GM12865 (cell line): ENCODE data around the gene MGST2.

Experiments
- DNase-seq: peaks from one replicate; pipeline ENCODE4 v3.0.0; 2010; ENCODE audit warnings: low read depth
- H3K4me3 ChIP-seq: 2 replicates; pipeline ENCODE4 v1.5.1; 2011; ENCODE audit warnings: mild to moderate bottlenecking, low read depth, low read length, control low read depth
- CTCF ChIP-seq: IDR thresholded peaks from 2 replicates; pipeline ENCODE4 v1.5.1; 2011; ENCODE audit warnings: low read length, control low read depth, low read depth, inconsistent platforms; ENCODE audit not compliant: insufficient read depth; ENCODE audit errors: missing control alignments

MGST2 gene

GRCh38 chr4:139665690-139666529, at the start of gene MGST2:
TSS of gene MGST2 (plus strand) at chr4:139665819. CDS start at chr4:139666020, 201 bp downstream.
- peak; percentile 70 for DNase-seq
- H3K4me3 ChIP-seq: peak within 1 kb of the TSS; percentile 65
- TF ChIP-seq CTCF: no peak

GRCh38 chr4:139617702-139618490, 47.7 kb upstream of the MGST2 start:
- DNase-seq: peak; percentile 5
- TF ChIP-seq CTCF: peak; percentile 28
- H3K4me3 ChIP-seq: no peak overlapping the region

- TF ChIP-seq CTCF: peak; percentile 64
- peak; percentile 28 for DNase-seq
- H3K4me3 ChIP-seq: no peak overlapping the region
Observed at GRCh38 chr4:139619644-139620043, 46.0 kb upstream of the MGST2 start.

- TF ChIP-seq CTCF: no peak
- H3K4me3 ChIP-seq: no peak overlapping the region
- DNase-seq: no peak
Observed at GRCh38 chr4:139622901-139623381, 42.7 kb upstream of the MGST2 start.

GRCh38 chr4:139624441-139625092, 41.1 kb upstream of the MGST2 start:
- H3K4me3 ChIP-seq: no peak overlapping the region
- no peak for TF ChIP-seq CTCF
- DNase-seq: no peak

GRCh38 chr4:139625093-139625455, 40.5 kb upstream of the MGST2 start:
- no peak for DNase-seq
- TF ChIP-seq CTCF: no peak
- H3K4me3 ChIP-seq: no peak overlapping the region
